ENCODE results near the gene CARD10. TPM values are rescaled to one million over a fixed set of nuclear protein-coding genes. Genes with fewer than 3 reads are reported as not detected.
"Not testable (repeated sequence)": the region's sequence is repeated elsewhere in the genome, so short reads cannot be mapped to it uniquely, and the experiment has no call there.

CARD10 gene
- total RNA-seq, 1 experiment from 2014 or later = 58.6 TPM

DNA sequence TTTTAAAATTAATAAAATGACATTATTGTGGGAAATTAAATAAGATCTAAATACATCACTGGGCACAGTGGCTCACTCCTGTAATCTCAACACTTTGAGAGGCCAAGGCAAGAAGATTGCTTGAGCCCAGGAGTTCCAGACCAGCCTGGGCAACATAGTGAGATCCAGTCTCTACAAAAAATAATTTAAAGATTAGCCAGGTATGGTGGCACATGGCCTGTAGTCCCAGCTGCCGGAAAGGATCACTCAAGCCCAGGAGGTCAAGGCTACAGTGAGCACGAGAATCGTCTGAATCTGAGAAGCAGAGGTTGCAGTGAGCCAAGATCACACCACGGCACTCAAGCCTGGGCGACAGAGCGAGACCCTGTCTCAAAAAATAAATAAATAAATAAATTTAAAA, 15.9 kb upstream of the CARD10 start:
- in situ Hi-C loops (cut with HindIII; ENCODE audit: low pct_unique_long_range_greater_than_20kb, low sequenced_read_pairs) = no loop called here
- peak; percentile 36 for DNase-seq (ENCODE audit: low read depth)

DNA sequence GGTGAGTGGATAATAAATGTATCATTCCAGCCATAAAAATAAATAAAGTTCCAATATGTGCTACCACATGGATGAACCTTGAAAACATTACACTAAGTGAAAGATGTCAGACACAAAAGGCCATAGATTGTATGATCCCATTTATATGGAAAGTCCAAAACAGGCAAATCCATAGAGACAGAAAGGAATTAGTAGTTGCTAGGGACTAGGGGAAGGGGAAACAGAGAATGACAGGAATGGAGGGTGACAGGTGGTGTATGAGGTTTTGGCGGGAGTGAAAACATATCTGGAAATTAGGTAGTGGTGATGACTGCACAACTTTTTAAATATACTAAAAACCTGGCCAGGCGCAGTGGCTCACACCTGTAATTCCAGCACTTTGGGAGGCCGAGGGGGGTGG, 15.2 kb upstream of the CARD10 start:
- no peak for DNase-seq (ENCODE audit: low read depth)
- in situ Hi-C loops (cut with HindIII; ENCODE audit: low pct_unique_long_range_greater_than_20kb, low sequenced_read_pairs) = no loop called here

GRCh38 chr22:37533995-37534394, 14.8 kb upstream of the CARD10 start:
- in situ Hi-C loops (cut with HindIII; ENCODE audit: low pct_unique_long_range_greater_than_20kb, low sequenced_read_pairs) = no loop called here
- DNase-seq (ENCODE audit: low read depth) = peak; percentile 79

DNA sequence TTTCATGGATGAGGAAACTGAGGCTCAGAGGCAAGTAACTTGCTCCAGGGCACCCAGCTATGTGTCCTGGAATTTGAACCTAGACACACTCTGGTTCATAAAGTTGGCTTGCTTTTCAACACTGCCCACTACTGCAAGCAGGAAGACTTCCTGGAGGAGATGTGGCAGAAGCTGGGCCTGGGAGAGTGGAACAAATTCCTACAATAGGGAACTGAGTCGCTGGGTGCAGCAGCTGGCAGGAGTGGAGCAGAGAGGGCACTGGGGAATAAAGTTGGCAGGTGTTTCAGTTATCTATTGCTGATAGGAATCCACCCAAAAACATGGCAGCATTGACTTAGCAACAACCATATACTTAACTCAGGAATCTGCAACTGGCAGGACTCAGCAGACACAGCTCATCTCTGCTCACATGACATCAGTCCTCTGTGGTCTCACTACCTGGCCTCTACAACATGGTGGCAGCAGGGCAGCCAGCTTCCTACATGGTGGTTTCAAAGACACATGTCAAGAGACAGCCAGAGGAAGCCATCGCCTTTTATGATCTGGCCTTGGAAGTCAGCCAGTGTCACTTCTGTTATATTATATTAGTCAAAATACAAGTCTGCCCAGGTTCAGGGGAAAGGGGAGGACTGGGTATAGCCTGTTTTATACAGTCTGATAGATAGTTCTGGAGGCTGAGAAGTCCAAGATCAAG, 10.6 kb upstream of the CARD10 start:
- in situ Hi-C loops (cut with HindIII; ENCODE audit: low pct_unique_long_range_greater_than_20kb, low sequenced_read_pairs) = no loop called here
- no peak for DNase-seq (ENCODE audit: low read depth)

DNA sequence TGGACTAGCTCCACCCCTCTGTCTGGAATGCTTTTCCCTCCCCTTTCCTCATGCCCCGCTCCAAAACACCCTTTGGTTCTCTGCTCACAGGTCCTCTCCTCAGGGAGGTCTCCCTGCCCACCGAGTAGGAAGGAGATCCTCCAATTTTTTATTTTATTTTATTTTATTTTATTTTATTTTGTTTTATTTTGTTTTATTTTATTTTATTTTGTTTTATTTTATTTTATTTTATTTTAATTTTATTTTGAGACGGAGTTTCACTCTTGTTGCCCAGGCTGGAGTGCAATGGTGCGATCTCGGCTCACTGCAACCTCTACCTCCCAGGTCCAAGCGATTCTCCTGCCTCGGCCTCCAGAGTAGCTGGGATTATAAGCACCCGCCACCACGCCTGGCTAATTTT, 8.7 kb upstream of the CARD10 start:
- DNase-seq (ENCODE audit: low read depth); in situ Hi-C loops (cut with HindIII; ENCODE audit: low pct_unique_long_range_greater_than_20kb, low sequenced_read_pairs): not testable (repeated sequence)

GRCh38 chr22:37527081-37527752, 8.0 kb upstream of the CARD10 start:
- DNase-seq (ENCODE audit: low read depth); in situ Hi-C loops (cut with HindIII; ENCODE audit: low pct_unique_long_range_greater_than_20kb, low sequenced_read_pairs): not testable (repeated sequence)

- in situ Hi-C loops (cut with HindIII; ENCODE audit: low pct_unique_long_range_greater_than_20kb, low sequenced_read_pairs) = no loop called here
- no peak for DNase-seq (ENCODE audit: low read depth)
Observed at GRCh38 chr22:37526376-37526775, 7.2 kb upstream of the CARD10 start.

- in situ Hi-C loops (cut with HindIII; ENCODE audit: low pct_unique_long_range_greater_than_20kb, low sequenced_read_pairs) = no loop called here
- DNase-seq (ENCODE audit: low read depth) = no peak
Observed at GRCh38 chr22:37525746-37526350, 6.6 kb upstream of the CARD10 start.

DNA sequence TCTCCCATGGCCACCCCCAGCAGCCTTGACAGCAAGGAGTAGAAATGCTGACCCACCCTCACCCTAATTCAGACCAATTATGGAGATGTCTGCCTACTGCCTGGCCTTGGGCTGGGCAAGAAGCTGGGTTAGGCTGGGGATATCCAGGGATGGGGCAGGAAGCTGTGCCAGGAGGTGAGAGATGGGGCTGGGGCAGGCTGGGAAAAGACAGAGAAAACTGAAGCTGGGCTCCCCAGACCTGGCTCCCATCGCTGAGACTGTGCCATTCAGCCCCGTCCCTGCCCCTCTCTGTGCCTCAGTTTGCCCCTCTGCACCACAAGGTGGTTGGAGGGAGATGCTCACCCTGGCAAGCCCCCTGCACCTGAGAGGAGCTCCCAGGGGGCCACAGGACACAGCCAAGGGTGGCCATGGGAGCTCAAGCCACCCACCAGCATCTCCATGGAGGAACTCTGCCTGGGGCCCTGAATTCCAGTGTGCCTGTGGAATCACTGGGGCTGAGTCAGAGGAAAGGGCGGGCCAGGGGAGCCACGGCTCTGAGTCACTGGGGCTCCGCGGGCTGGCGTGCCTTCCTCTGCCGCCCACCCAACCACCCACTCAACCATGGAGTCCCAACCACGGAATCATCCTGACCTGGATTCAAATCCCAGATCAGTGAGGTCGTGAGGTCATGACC, 6.0 kb upstream of the CARD10 start:
- peak; percentile 75 for DNase-seq (ENCODE audit: low read depth)
- in situ Hi-C loops (cut with HindIII; ENCODE audit: low pct_unique_long_range_greater_than_20kb, low sequenced_read_pairs) = no loop called here

GRCh38 chr22:37522482-37522881, 3.3 kb upstream of the CARD10 start:
- in situ Hi-C loops (cut with HindIII; ENCODE audit: low pct_unique_long_range_greater_than_20kb, low sequenced_read_pairs) = no loop called here
- no peak for DNase-seq (ENCODE audit: low read depth)

GRCh38 chr22:37521236-37521739, 2.1 kb upstream of the CARD10 start:
- in situ Hi-C loops (cut with HindIII; ENCODE audit: low pct_unique_long_range_greater_than_20kb, low sequenced_read_pairs) = no loop called here
- DNase-seq (ENCODE audit: low read depth) = no peak

DNA sequence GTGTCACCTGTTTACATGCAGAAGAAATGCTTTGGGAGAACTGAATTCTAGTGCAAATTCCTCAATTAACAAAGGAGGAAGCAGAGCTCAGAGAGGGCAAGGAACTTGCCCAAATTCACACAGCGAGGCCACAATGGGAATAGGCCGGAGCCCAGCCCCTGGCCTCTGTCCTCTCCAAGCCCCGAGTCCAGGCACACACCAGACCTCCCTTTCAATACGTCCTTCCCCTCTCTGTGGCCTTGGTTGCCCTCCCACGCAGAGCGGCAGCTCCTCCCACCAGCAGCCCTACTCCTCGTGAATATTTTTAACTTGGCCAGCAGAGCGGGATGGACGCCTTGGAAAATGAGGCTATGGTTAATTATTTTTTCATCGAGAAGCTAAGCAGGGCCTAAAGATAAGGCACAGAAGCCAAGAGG, 1.6 kb upstream of the CARD10 start:
- in situ Hi-C loops (cut with HindIII; ENCODE audit: low pct_unique_long_range_greater_than_20kb, low sequenced_read_pairs) = no loop called here
- DNase-seq (ENCODE audit: low read depth) = no peak

DNA sequence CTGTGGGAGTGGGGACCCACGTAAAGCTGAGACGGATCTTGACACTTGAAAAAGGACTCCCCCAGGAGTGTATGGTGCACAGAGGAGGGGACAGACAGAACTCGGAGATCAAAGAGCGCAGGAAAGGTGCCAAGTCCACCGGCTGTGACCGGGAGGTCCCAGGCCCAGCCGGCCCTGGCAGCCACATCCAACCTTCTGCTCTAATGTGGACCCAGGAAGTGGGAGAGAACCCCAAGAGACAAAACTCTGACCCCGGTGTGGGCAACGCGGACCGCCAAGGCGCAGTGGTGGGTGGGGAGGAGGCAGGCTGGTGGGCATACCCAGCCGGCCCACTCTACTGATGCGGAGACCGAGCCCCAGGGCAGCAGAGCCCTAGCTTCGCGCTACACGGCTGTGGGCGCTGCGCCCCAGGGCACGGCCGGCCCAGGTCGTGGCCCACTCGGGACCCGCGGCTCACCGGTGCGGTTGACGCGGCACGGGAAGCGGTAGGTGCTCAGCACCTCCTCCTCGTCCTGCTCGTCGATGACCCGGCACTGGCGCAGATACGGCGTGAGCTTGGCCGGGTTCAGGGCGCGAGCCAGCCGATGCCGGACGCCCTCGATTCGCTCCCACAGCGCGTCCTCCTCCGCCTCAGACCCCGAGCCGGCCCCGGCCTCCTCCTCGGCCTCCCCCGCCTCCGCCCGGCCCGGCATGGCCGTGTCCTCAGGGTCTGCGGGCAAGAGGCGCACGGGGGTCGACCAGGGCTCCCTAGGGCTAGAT, 527 bp downstream of the CARD10 start:
- in situ Hi-C loops (cut with HindIII; ENCODE audit: low pct_unique_long_range_greater_than_20kb, low sequenced_read_pairs) = no loop called here
- peak; percentile 41 for DNase-seq (ENCODE audit: low read depth)

DNA sequence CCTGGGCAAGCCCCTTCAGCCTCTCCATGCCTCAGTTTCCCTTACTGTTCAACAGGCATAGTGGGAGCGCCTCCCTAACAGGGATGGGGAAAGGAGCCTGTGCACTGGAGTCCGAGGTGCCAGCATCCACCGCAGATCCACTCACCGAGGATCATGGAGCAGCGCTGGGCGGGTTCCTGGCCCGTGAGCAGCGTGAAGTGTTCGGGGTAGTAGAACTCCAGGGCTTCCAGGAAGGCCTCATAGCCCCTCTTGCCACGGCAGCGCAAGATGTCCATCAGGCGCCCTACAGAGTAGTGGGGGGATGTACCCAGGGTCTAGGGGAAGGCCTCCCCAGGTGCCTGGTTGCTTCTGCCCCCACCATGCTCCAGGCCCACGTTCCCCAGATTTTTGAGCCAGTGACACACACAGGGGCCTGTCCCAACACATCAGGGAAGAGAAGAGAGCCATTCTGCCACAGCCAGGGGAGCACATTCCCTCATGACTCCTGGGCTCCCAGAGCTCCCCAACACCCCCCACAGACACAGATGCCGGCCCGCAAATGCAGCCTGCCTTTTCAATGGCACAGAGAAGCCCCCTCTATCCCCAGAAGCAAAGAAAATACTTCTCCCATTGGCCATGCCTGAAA, 1.3 kb downstream of the CARD10 start:
- in situ Hi-C loops (cut with HindIII; ENCODE audit: low pct_unique_long_range_greater_than_20kb, low sequenced_read_pairs) = no loop called here
- DNase-seq (ENCODE audit: low read depth) = no peak

DNA sequence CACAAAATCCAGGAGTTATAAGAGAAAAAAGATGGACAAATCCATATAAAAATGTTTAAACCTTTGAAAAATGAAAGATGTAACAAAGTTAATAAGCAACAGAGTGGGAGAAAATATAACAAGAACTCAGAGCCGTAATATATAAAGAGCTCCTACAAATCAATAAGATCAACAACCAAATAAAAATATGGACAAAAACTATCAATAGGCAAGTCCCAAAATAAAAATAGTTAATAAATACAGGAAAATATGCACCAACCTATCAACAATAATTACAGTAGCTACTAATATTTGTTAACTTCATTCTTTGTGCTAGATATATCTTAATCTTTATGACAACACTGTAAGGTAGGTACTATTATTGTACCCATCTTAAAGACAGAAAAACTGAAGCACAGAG, 2.8 kb downstream of the CARD10 start:
- in situ Hi-C loops (cut with HindIII; ENCODE audit: low pct_unique_long_range_greater_than_20kb, low sequenced_read_pairs) = no loop called here
- no peak for DNase-seq (ENCODE audit: low read depth)

DNA sequence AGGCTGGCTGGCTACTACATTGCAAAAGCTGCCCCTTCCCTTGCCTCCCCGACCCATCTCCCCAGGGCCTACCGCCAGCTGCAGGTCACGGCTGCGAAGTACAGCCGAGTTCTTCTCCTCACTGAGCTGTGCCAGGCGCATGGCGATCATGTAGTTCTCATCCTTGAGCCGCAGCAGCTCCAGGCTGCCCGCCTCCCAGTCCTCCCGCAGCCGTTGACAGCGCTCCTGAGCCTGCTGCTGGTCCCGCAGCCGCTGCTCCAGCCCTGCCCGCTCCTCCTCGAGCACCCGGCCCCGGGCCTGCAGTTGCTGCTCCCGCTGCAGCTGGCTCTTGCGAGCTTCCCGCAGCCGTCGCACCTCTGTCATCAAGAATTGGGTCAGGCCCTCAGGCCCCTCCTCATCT, 3.3 kb downstream of the CARD10 start:
- no peak for DNase-seq (ENCODE audit: low read depth)
- in situ Hi-C loops (cut with HindIII; ENCODE audit: low pct_unique_long_range_greater_than_20kb, low sequenced_read_pairs) = no loop called here

GRCh38 chr22:37514526-37515051, 4.6 kb downstream of the CARD10 start:
- DNase-seq (ENCODE audit: low read depth) = no peak
- in situ Hi-C loops (cut with HindIII; ENCODE audit: low pct_unique_long_range_greater_than_20kb, low sequenced_read_pairs) = no loop called here

Data from Caki2 (cell line).